ENCODE results near the gene DNAJC30.

The DNAJC30 gene

GRCh38 chr7:73646785-73647724 is 36.2 kb downstream of the DNAJC30 start:
- WGBS (ENCODE audit: insufficient coverage) = 49% methylated on average over 15 of the region's 16 CpGs
- Histone ChIP-seq H3K4me3 (ENCODE audit: control insufficient read depth in 1 of 7, extremely low read depth in 1 of 7, insufficient read depth in 4 of 7, low read depth in 2 of 7, low read length in 6 of 7) (peak overlapping the region in 1 of 7 experiments; percentile 40), H3K9me3 (ENCODE audit: control extremely low read depth in 1 of 5, control insufficient read depth in 4 of 5, insufficient read depth in 2 of 5, low read depth in 1 of 5, low read length in 4 of 5) (peaks cover 0 to 4% (median under 1%) of the 10 kb centered on the region in 5 experiments), H3K27me3 (replicated peaks in 2 of 5; ENCODE audit: control insufficient read depth in 4 of 5, insufficient read depth in 5 of 5, low read length in 4 of 5) (peaks cover 8 to 95% (median 25%) of the 10 kb centered on the region in 5 experiments), H3K4me1 (ENCODE audit: control extremely low read depth in 1 of 4, control insufficient read depth in 4 of 4, insufficient read depth in 4 of 4, low read length in 3 of 4) (peaks cover 0 to 13% (median 9%) of the 10 kb centered on the region in 4 experiments), H3K36me3 (ENCODE audit: control insufficient read depth in 4 of 4, insufficient read depth in 4 of 4, low read length in 3 of 4) (no peaks in the 10 kb centered on the region), H3K27ac (ENCODE audit: insufficient read depth in 1 of 2, low read depth in 1 of 2, low read length in 2 of 2, poor library complexity in 1 of 2, severe bottlenecking in 2 of 2) (no peak overlapping the region)
- POLR2A ChIA-PET = interaction anchor here (0.6 kb wide), 1 partner anchor 93 kb away, joined by 3 read pairs; no protein-coding TSS in a partner anchor
- no peak for DNase-seq
- CTCF ChIA-PET = interaction anchor here (1.3 to 3.1 kb wide), 4 partner anchors 10 to 40 kb away, joined by 3 to 20 read pairs (median 6); no protein-coding TSS in a partner anchor

- Histone ChIP-seq H3K4me1 (ENCODE audit: control extremely low read depth in 1 of 4, control insufficient read depth in 4 of 4, insufficient read depth in 4 of 4, low read length in 3 of 4) (peaks cover 0 to 13% (median 9%) of the 10 kb centered on the region in 4 experiments), H3K27ac (ENCODE audit: insufficient read depth in 1 of 2, low read depth in 1 of 2, low read length in 2 of 2, poor library complexity in 1 of 2, severe bottlenecking in 2 of 2) (no peak overlapping the region), H3K27me3 (replicated peaks in 2 of 5; ENCODE audit: control insufficient read depth in 4 of 5, insufficient read depth in 5 of 5, low read length in 4 of 5) (peaks cover 8 to 93% (median 17%) of the 10 kb centered on the region in 5 experiments), H3K36me3 (ENCODE audit: control insufficient read depth in 4 of 4, insufficient read depth in 4 of 4, low read length in 3 of 4) (no peaks in the 10 kb centered on the region), H3K4me3 (ENCODE audit: control insufficient read depth in 1 of 7, extremely low read depth in 1 of 7, insufficient read depth in 4 of 7, low read depth in 2 of 7, low read length in 6 of 7) (no peak overlapping the region), H3K9me3 (ENCODE audit: control extremely low read depth in 1 of 5, control insufficient read depth in 4 of 5, insufficient read depth in 2 of 5, low read depth in 1 of 5, low read length in 4 of 5) (peaks cover 0 to 16% (median 9%) of the 10 kb centered on the region in 5 experiments)
- 78% methylated on average over 3 of the region's 4 CpGs for WGBS (ENCODE audit: insufficient coverage)
- peak in 2 of 3 donors; percentile 26 to 29 for DNase-seq
- ChIA-PET CTCF (interaction anchor here (0.8 to 3.1 kb wide), 6 partner anchors 9 to 66 kb away, joined by 3 to 20 read pairs (median 4); no protein-coding TSS in a partner anchor), POLR2A (no interaction called here)
These were observed 37.5 kb downstream of the DNAJC30 start for GRCh38 chr7:73645643-73646174.

- DNase-seq = no peak
- ChIA-PET POLR2A (interaction anchor here (0.7 kb wide), 1 partner anchor 63 kb away, joined by 3 read pairs; no protein-coding TSS in a partner anchor), CTCF (interaction anchor here (1.1 to 3.1 kb wide), 2 partner anchors 16 to 81 kb away, joined by 3 to 20 read pairs; no protein-coding TSS in a partner anchor)
- Histone ChIP-seq H3K36me3 (ENCODE audit: control insufficient read depth in 4 of 4, insufficient read depth in 4 of 4, low read length in 3 of 4) (no peaks in the 10 kb centered on the region), H3K4me3 (ENCODE audit: control insufficient read depth in 1 of 7, extremely low read depth in 1 of 7, insufficient read depth in 4 of 7, low read depth in 2 of 7, low read length in 6 of 7) (no peak overlapping the region), H3K9me3 (ENCODE audit: control extremely low read depth in 1 of 5, control insufficient read depth in 4 of 5, insufficient read depth in 2 of 5, low read depth in 1 of 5, low read length in 4 of 5) (peaks cover 0 to 17% (median 9%) of the 10 kb centered on the region in 5 experiments), H3K27ac (ENCODE audit: insufficient read depth in 1 of 2, low read depth in 1 of 2, low read length in 2 of 2, poor library complexity in 1 of 2, severe bottlenecking in 2 of 2) (no peak overlapping the region), H3K27me3 (replicated peaks in 2 of 5; ENCODE audit: control insufficient read depth in 4 of 5, insufficient read depth in 5 of 5, low read length in 4 of 5) (peaks cover 8 to 84% (median 16%) of the 10 kb centered on the region in 5 experiments), H3K4me1 (ENCODE audit: control extremely low read depth in 1 of 4, control insufficient read depth in 4 of 4, insufficient read depth in 4 of 4, low read length in 3 of 4) (peaks cover 0 to 10% (median 6%) of the 10 kb centered on the region in 4 experiments)
- 68% methylated on average over 3 of the region's 5 CpGs for WGBS (ENCODE audit: insufficient coverage)
These were observed 38.5 kb downstream of the DNAJC30 start for GRCh38 chr7:73644688-73645286.

DNA sequence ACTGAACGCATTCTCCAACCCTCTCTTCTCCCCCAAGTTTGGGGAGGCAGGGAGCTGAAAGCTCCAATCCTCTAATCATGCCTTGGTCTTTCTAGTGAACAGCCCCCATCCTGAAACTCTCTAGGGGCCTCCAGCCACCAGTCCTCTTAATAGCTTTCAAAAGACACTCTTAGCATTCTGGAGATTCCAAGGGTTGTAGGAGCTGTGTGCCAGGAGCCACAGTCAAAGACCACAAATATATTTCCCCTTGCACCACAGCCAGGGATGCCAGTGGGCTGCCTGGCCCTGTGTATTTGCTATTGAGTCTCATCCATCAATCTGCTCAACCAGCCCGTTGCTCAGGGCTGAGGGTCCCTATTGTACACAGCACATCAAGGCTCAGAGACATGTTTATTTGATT is 40.4 kb downstream of the DNAJC30 start:
- H3K9me3 ChIP-seq (ENCODE audit: control extremely low read depth in 1 of 5, control insufficient read depth in 4 of 5, insufficient read depth in 2 of 5, low read depth in 1 of 5, low read length in 4 of 5) = peaks cover 0 to 17% (median 9%) of the 10 kb centered on the region in 5 experiments
- no peaks in the 10 kb centered on the region for H3K36me3 ChIP-seq (ENCODE audit: control insufficient read depth in 4 of 4, insufficient read depth in 4 of 4, low read length in 3 of 4)
- no peak overlapping the region for H3K27ac ChIP-seq (ENCODE audit: insufficient read depth in 1 of 2, low read depth in 1 of 2, low read length in 2 of 2, poor library complexity in 1 of 2, severe bottlenecking in 2 of 2)
- peaks cover 4 to 66% (median 16%) of the 10 kb centered on the region in 5 experiments for H3K27me3 ChIP-seq (replicated peaks in 2 of 5; ENCODE audit: control insufficient read depth in 4 of 5, insufficient read depth in 5 of 5, low read length in 4 of 5)
- DNase-seq = no peak
- H3K4me1 ChIP-seq (ENCODE audit: control extremely low read depth in 1 of 4, control insufficient read depth in 4 of 4, insufficient read depth in 4 of 4, low read length in 3 of 4) = peaks cover 0 to 2% (median 2%) of the 10 kb centered on the region in 4 experiments
- no peak overlapping the region for H3K4me3 ChIP-seq (ENCODE audit: control insufficient read depth in 1 of 7, extremely low read depth in 1 of 7, insufficient read depth in 4 of 7, low read depth in 2 of 7, low read length in 6 of 7)
- ChIA-PET POLR2A (no interaction called here), CTCF (interaction anchor here (1.0 to 1.7 kb wide), 3 partner anchors 9 to 14 kb away, joined by 3 to 8 read pairs (median 3); no protein-coding TSS in a partner anchor)
- WGBS (ENCODE audit: insufficient coverage) = 100% methylated on average over 1 of the region's 2 CpGs

DNA sequence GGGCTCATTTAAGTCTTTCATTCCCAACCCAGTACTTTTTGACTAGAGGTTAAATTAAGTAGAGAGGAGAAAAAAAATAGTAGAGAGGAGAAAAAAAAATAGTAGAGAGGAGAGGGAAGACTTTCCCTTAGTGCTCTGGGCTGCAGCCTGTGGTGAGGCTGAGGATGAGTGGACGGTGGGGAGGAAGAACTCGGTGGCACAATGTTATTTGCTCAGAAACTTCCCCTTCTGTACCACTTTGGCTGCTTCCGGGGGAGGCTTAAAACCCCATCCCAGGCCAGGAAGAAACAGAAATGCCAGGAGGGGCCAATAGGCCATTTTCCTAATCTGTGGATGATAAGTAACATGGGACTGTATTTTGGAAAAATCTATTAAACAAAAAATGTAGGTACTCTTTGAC is 44.3 kb downstream of the DNAJC30 start:
- Histone ChIP-seq H3K4me1 (ENCODE audit: control extremely low read depth in 1 of 4, control insufficient read depth in 4 of 4, insufficient read depth in 4 of 4, low read length in 3 of 4) (peaks cover 0 to 6% (median 0%) of the 10 kb centered on the region in 4 experiments), H3K27ac (ENCODE audit: insufficient read depth in 1 of 2, low read depth in 1 of 2, low read length in 2 of 2, poor library complexity in 1 of 2, severe bottlenecking in 2 of 2) (no peak overlapping the region), H3K36me3 (ENCODE audit: control insufficient read depth in 4 of 4, insufficient read depth in 4 of 4, low read length in 3 of 4) (no peaks in the 10 kb centered on the region), H3K9me3 (ENCODE audit: control extremely low read depth in 1 of 5, control insufficient read depth in 4 of 5, insufficient read depth in 2 of 5, low read depth in 1 of 5, low read length in 4 of 5) (peaks cover 0 to 17% (median 9%) of the 10 kb centered on the region in 5 experiments), H3K4me3 (ENCODE audit: control insufficient read depth in 1 of 7, extremely low read depth in 1 of 7, insufficient read depth in 4 of 7, low read depth in 2 of 7, low read length in 6 of 7) (no peak overlapping the region), H3K27me3 (replicated peaks in 2 of 5; ENCODE audit: control insufficient read depth in 4 of 5, insufficient read depth in 5 of 5, low read length in 4 of 5) (peaks cover 0 to 55% (median 4%) of the 10 kb centered on the region in 5 experiments)
- DNase-seq = no peak
- POLR2A ChIA-PET = no interaction called here
- WGBS (ENCODE audit: insufficient coverage) = 0% methylated on average over 1 of the region's 3 CpGs
- CTCF ChIA-PET = interaction anchor here (1.1 kb wide), 1 partner anchor 32 kb away, joined by 5 read pairs; no protein-coding TSS in a partner anchor

DNA sequence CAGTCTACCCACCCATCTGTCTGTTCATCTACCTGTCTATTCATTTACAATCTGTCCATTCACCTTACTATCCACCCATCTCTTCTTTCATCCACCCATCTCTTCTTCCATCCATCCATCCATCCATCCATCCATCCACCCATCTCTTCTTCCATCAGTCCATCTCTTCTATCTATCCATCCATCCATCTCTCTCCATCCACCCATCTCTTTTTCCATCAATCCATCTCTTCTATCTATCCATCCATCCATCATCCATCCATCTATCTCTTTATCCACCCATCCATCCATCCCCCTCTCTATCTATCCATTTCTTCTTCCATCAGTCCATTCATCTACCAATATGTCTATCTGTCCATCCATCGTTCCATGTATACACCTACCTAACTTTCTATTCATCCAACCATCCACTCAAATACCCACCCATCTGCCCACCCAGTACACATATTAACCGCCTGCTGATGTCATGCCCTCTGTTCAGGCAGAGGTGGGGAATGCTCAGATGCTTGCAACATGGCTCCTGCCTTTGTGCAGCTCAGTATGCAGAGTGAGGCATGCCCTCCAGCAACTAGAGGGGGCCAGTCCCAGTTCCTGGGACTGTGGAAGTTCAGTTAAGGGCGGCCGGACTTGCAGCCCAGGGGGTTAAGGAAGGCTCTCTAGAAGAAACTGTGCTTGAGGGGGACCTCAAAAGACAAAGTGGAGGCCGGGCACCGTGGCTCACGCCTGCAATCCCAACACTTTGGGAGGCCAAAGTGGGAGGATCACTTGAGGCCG is 47.6 kb downstream of the DNAJC30 start:
- ChIA-PET CTCF (interaction anchor here (1.6 kb wide), 1 partner anchor 24 kb away, joined by 4 read pairs; no protein-coding TSS in a partner anchor), POLR2A (no interaction called here)
- peaks cover 0 to 6% (median 0%) of the 10 kb centered on the region in 4 experiments for H3K4me1 ChIP-seq (ENCODE audit: control extremely low read depth in 1 of 4, control insufficient read depth in 4 of 4, insufficient read depth in 4 of 4, low read length in 3 of 4)
- H3K9me3 ChIP-seq (ENCODE audit: control extremely low read depth in 1 of 5, control insufficient read depth in 4 of 5, insufficient read depth in 2 of 5, low read depth in 1 of 5, low read length in 4 of 5) = peaks cover 0 to under 1% (median 0%) of the 10 kb centered on the region in 5 experiments
- H3K27ac ChIP-seq (ENCODE audit: insufficient read depth in 1 of 2, low read depth in 1 of 2, low read length in 2 of 2, poor library complexity in 1 of 2, severe bottlenecking in 2 of 2) = no peak overlapping the region
- no peaks in the 10 kb centered on the region for H3K36me3 ChIP-seq (ENCODE audit: control insufficient read depth in 4 of 4, insufficient read depth in 4 of 4, low read length in 3 of 4)
- H3K4me3 ChIP-seq (ENCODE audit: control insufficient read depth in 1 of 7, extremely low read depth in 1 of 7, insufficient read depth in 4 of 7, low read depth in 2 of 7, low read length in 6 of 7) = no peak overlapping the region
- peaks cover 0 to 50% (median 8%) of the 10 kb centered on the region in 5 experiments for H3K27me3 ChIP-seq (replicated peaks in 2 of 5; ENCODE audit: control insufficient read depth in 4 of 5, insufficient read depth in 5 of 5, low read length in 4 of 5)
- no peak for DNase-seq
- 95% methylated on average over 8 of the region's 8 CpGs for WGBS (ENCODE audit: insufficient coverage)
